ENCODE results near the gene LRIG3. TPM values are rescaled to one million over a fixed set of nuclear protein-coding genes. Genes with fewer than 3 reads are reported as not detected.

Gene LRIG3
- total RNA-seq (not detected), total RNA-seq (0 to 0.23 reads per million in 2 donors)

GRCh38 chr12:58920102-58920960, at the start of gene LRIG3:
Gene LRIG3, minus strand, starts transcription at chr12:58920504. Its CDS starts 269 bp downstream, at chr12:58920235.
- DNase-seq (no peak), ATAC-seq (no peak)
- H3K9me3 ChIP-seq (ENCODE audit: control insufficient read depth, low read length, poor library complexity, severe bottlenecking) = no peaks in the 10 kb centered on the region
- Mint-ChIP-seq H3K36me3 (ENCODE audit: low read depth) (no peaks in the 10 kb centered on the region), H3K4me3 (peak within 1 kb of the TSS; percentile 68), H3K27ac (no peak within 1 kb of the TSS), H3K4me1 (no peaks in the 10 kb centered on the region), H3K27me3 (peaks cover 29% of the 10 kb centered on the region)

GRCh38 chr12:58969237-58969636, 48.9 kb upstream of the LRIG3 start:
- H3K9me3 ChIP-seq (ENCODE audit: control insufficient read depth, low read length, poor library complexity, severe bottlenecking) = no peaks in the 10 kb centered on the region
- no peaks in the 10 kb centered on the region for H3K36me3 Mint-ChIP-seq (ENCODE audit: low read depth)
- DNase-seq (no peak), ATAC-seq (no peak)
- H3K27ac Mint-ChIP-seq = no peak overlapping the region
- no peaks in the 10 kb centered on the region for H3K4me1 Mint-ChIP-seq
- H3K4me3 Mint-ChIP-seq = no peak overlapping the region
- no peaks in the 10 kb centered on the region for H3K27me3 Mint-ChIP-seq

GRCh38 chr12:58967561-58967960, 47.3 kb upstream of the LRIG3 start:
- no peaks in the 10 kb centered on the region for H3K27me3 Mint-ChIP-seq

GRCh38 chr12:58966939-58967338, 46.6 kb upstream of the LRIG3 start:
- Mint-ChIP-seq H3K27me3 (no peaks in the 10 kb centered on the region), H3K36me3 (ENCODE audit: low read depth) (no peaks in the 10 kb centered on the region), H3K4me3 (no peak overlapping the region), H3K4me1 (no peaks in the 10 kb centered on the region), H3K27ac (no peak overlapping the region)
- no peak for ATAC-seq
- DNase-seq = no peak
- no peaks in the 10 kb centered on the region for H3K9me3 ChIP-seq (ENCODE audit: control insufficient read depth, low read length, poor library complexity, severe bottlenecking)

More at GRCh38 chr12:58967561-58967960, 47.3 kb upstream of the LRIG3 start:
- ATAC-seq (no peak), DNase-seq (no peak)
- no peak overlapping the region for H3K4me3 Mint-ChIP-seq
- no peaks in the 10 kb centered on the region for H3K36me3 Mint-ChIP-seq (ENCODE audit: low read depth)
- no peaks in the 10 kb centered on the region for H3K9me3 ChIP-seq (ENCODE audit: control insufficient read depth, low read length, poor library complexity, severe bottlenecking)
- H3K4me1 Mint-ChIP-seq = no peaks in the 10 kb centered on the region
- no peak overlapping the region for H3K27ac Mint-ChIP-seq

- H3K9me3 ChIP-seq (ENCODE audit: control insufficient read depth, low read length, poor library complexity, severe bottlenecking) = no peaks in the 10 kb centered on the region
- DNase-seq = no peak
- Mint-ChIP-seq H3K4me3 (no peak overlapping the region), H3K4me1 (no peaks in the 10 kb centered on the region), H3K36me3 (ENCODE audit: low read depth) (no peaks in the 10 kb centered on the region), H3K27ac (no peak overlapping the region), H3K27me3 (no peaks in the 10 kb centered on the region)
- ATAC-seq = no peak
Observed at GRCh38 chr12:58965568-58965967, 45.3 kb upstream of the LRIG3 start.

- DNase-seq (no peak), ATAC-seq (no peak)
- Mint-ChIP-seq H3K36me3 (ENCODE audit: low read depth) (no peaks in the 10 kb centered on the region), H3K4me3 (no peak overlapping the region), H3K4me1 (no peaks in the 10 kb centered on the region), H3K27ac (no peak overlapping the region), H3K27me3 (no peaks in the 10 kb centered on the region)
- no peaks in the 10 kb centered on the region for H3K9me3 ChIP-seq (ENCODE audit: control insufficient read depth, low read length, poor library complexity, severe bottlenecking)
Observed at GRCh38 chr12:58963844-58964243, 43.5 kb upstream of the LRIG3 start.

GRCh38 chr12:58961906-58962305, 41.6 kb upstream of the LRIG3 start:
- ATAC-seq = no peak
- DNase-seq = no peak
- Mint-ChIP-seq H3K4me3 (no peak overlapping the region), H3K27ac (no peak overlapping the region), H3K36me3 (ENCODE audit: low read depth) (no peaks in the 10 kb centered on the region), H3K4me1 (no peaks in the 10 kb centered on the region), H3K27me3 (no peaks in the 10 kb centered on the region)
- H3K9me3 ChIP-seq (ENCODE audit: control insufficient read depth, low read length, poor library complexity, severe bottlenecking) = no peaks in the 10 kb centered on the region

- H3K27ac Mint-ChIP-seq = no peak overlapping the region
- no peaks in the 10 kb centered on the region for H3K27me3 Mint-ChIP-seq
- DNase-seq (no peak), ATAC-seq (no peak)
- no peaks in the 10 kb centered on the region for H3K9me3 ChIP-seq (ENCODE audit: control insufficient read depth, low read length, poor library complexity, severe bottlenecking)
- no peaks in the 10 kb centered on the region for H3K4me1 Mint-ChIP-seq
- H3K36me3 Mint-ChIP-seq (ENCODE audit: low read depth) = no peaks in the 10 kb centered on the region
- H3K4me3 Mint-ChIP-seq = no peak overlapping the region
Observed at GRCh38 chr12:58961166-58961565, 40.9 kb upstream of the LRIG3 start.

- H3K4me1 Mint-ChIP-seq = no peaks in the 10 kb centered on the region
- no peak for ATAC-seq
- no peaks in the 10 kb centered on the region for H3K27me3 Mint-ChIP-seq
- no peak overlapping the region for H3K27ac Mint-ChIP-seq
- no peaks in the 10 kb centered on the region for H3K36me3 Mint-ChIP-seq (ENCODE audit: low read depth)
- DNase-seq = no peak
- no peaks in the 10 kb centered on the region for H3K9me3 ChIP-seq (ENCODE audit: control insufficient read depth, low read length, poor library complexity, severe bottlenecking)
- no peak overlapping the region for H3K4me3 Mint-ChIP-seq
Observed at GRCh38 chr12:58959639-58960300, 39.5 kb upstream of the LRIG3 start.

GRCh38 chr12:58957298-58957697, 37.0 kb upstream of the LRIG3 start:
- no peaks in the 10 kb centered on the region for H3K4me1 Mint-ChIP-seq
- ATAC-seq (no peak), DNase-seq (no peak)
- H3K36me3 Mint-ChIP-seq (ENCODE audit: low read depth) = no peaks in the 10 kb centered on the region
- H3K4me3 Mint-ChIP-seq = no peak overlapping the region
- no peaks in the 10 kb centered on the region for H3K27me3 Mint-ChIP-seq
- no peak overlapping the region for H3K27ac Mint-ChIP-seq
- no peaks in the 10 kb centered on the region for H3K9me3 ChIP-seq (ENCODE audit: control insufficient read depth, low read length, poor library complexity, severe bottlenecking)

- Mint-ChIP-seq H3K27me3 (no peaks in the 10 kb centered on the region), H3K27ac (no peak overlapping the region), H3K36me3 (ENCODE audit: low read depth) (no peaks in the 10 kb centered on the region), H3K4me3 (no peak overlapping the region), H3K4me1 (no peaks in the 10 kb centered on the region)
- ATAC-seq (no peak), DNase-seq (no peak)
- H3K9me3 ChIP-seq (ENCODE audit: control insufficient read depth, low read length, poor library complexity, severe bottlenecking) = no peaks in the 10 kb centered on the region
Observed at GRCh38 chr12:58955849-58956248, 35.5 kb upstream of the LRIG3 start.

- no peak overlapping the region for H3K4me3 Mint-ChIP-seq
- no peak for ATAC-seq
- H3K4me1 Mint-ChIP-seq = no peaks in the 10 kb centered on the region
- no peaks in the 10 kb centered on the region for H3K36me3 Mint-ChIP-seq (ENCODE audit: low read depth)
- no peaks in the 10 kb centered on the region for H3K27me3 Mint-ChIP-seq
- H3K27ac Mint-ChIP-seq = no peak overlapping the region
- no peak for DNase-seq
- no peaks in the 10 kb centered on the region for H3K9me3 ChIP-seq (ENCODE audit: control insufficient read depth, low read length, poor library complexity, severe bottlenecking)
Observed at GRCh38 chr12:58954002-58954401, 33.7 kb upstream of the LRIG3 start.

GRCh38 chr12:58950739-58951100, 30.4 kb upstream of the LRIG3 start:
- no peak for DNase-seq
- Mint-ChIP-seq H3K4me1 (no peaks in the 10 kb centered on the region), H3K4me3 (no peak overlapping the region), H3K36me3 (ENCODE audit: low read depth) (no peaks in the 10 kb centered on the region), H3K27ac (no peak overlapping the region), H3K27me3 (no peaks in the 10 kb centered on the region)
- H3K9me3 ChIP-seq (ENCODE audit: control insufficient read depth, low read length, poor library complexity, severe bottlenecking) = no peaks in the 10 kb centered on the region
- ATAC-seq = no peak
